Measurements from ENCODE around the gene ARR3.
A peak's percentile ranks its signal among the peaks of the same experiment; 100 is the strongest.
"Not testable (repeated sequence)": the region's sequence is repeated elsewhere in the genome, so short reads cannot be mapped to it uniquely, and the experiment has no call there.

ARR3 gene

DNA sequence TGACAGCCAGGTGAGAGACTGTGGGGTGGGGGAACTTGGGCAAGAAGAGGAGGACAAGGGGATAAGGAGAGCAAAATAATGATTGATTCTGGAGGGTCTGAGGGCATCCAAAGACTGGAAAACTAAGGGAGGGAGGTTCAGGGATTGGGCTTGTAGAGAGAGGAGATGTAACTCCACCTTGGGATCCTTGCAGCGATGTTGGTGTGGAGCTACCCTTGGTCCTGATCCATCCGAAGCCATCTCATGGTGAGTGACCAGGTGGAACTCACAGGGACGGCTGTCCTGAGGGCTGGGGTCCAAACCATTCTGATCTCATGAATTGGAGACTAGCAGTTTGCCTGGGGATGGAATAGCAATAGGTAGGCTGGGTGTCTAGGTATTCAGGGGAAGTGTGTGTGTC lies 12.4 kb downstream of the ARR3 start:
- DNase-seq (ENCODE audit: low read depth), result no peak

- DNase-seq (ENCODE audit: low read depth), result no peak
Measured at GRCh38 chrX:70281951-70282350, 13.8 kb downstream of the ARR3 start, which contains the start of gene RAB41. TSS of gene RAB41 (plus strand) at chrX:70282172. CDS start at chrX:70282218, 46 bp downstream.

DNA sequence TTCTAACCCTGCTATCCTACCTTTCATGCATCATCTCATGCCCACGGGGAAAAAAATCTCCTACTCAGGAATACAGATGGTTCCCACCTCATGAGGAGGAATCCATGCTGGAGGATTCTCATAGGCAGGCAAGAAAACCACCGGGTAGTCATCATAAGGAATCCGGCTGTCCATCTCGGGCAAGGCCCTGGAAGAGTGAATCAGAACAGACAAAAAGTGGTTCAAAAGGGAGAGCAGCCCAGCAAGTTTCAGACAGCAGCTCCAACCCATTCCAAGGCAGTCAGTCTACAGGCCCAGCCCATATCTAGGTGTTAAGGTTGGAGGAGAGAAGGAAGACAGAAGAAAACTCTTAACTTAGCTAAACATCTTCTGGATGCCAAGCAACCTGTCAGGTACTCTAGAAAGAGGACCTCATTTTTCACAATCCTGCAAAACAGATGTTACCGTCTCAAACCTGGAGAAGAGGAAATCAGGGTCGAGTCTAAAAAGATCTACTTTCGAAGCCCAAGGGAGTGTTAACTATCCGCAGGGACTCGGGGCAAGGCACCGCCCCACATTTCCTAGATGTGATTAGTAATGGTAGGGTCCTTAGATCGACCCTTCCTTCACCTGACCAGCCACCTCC lies 21.1 kb downstream of the ARR3 start:
- no peak for DNase-seq (ENCODE audit: low read depth)

- peak; percentile 51 for DNase-seq (ENCODE audit: low read depth)
Measured at GRCh38 chrX:70289793-70290770, 21.9 kb downstream of the ARR3 start, which contains the start of the genes KIF4A and PDZD11. TSS of gene KIF4A (plus strand) at chrX:70290104. CDS start at chrX:70290459, 355 bp downstream. TSS of gene PDZD11 (minus strand) at chrX:70289927. CDS start at chrX:70289341, 586 bp downstream.

DNA sequence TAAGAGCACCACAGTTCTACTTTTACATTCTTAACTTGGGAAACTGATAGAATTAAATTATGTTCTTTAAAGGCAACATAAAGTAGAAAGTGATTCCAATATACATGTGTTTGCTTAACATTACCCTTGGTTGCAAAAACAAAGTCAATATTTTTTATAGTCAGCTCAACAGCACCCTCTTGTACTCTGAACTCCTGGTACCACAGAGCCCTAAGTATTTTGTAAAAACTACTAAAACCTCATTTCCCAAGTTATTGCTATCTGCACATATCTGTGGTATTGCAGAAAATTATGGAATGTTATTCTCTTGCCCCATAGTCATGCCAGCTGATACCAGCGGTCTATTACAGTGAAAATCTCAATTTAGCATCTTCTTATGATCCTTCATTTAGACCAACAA lies 24.7 kb downstream of the ARR3 start:
- no peak for DNase-seq (ENCODE audit: low read depth)

GRCh38 chrX:70293621-70294020 lies 25.5 kb downstream of the ARR3 start:
- no peak for DNase-seq (ENCODE audit: low read depth)

GRCh38 chrX:70301716-70302115 lies 33.6 kb downstream of the ARR3 start:
- no peak for DNase-seq (ENCODE audit: low read depth)

DNA sequence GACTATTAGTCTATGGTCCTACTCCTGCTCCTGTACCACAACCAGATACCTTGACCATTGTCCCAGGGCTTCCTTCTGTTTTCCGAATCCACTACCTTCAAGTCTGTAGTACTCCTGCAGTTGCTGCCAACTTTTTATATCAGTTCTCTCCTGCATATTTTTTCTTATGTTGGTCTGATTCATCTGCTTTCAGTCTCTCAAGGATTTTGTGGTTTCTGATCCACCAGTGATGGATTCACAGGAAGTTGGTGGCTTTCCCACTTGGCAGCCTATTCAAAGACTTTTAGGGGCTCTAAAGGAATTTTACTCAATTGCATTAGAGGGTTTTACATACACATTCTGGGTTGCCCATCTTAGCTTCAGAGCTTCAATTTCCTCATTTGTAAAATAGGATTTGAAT lies 45.4 kb downstream of the ARR3 start:
- DNase-seq (ENCODE audit: low read depth), result no peak

DNA sequence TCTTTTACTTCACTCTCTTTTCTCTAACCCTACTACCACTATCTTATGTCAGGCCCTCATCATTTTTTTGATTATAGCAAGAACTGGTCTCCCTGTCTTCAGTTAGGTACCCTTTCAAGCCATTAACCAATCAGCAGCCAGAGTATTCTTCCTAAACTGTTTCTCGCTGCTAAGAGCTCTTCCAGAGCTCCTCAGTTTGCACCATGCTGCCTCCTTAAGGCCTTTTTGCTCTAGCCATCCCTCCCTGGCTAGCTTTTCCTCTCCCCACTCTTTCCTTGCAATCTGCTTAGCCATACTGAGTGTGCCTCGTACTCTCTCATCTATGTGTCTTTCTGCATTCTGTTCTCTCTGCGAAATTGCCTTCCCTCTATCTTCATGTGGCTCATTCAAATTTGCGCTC lies 54.6 kb downstream of the ARR3 start:
- DNase-seq (ENCODE audit: low read depth), result no peak

GRCh38 chrX:70323628-70324027 lies 55.5 kb downstream of the ARR3 start:
- not testable (repeated sequence) for DNase-seq (ENCODE audit: low read depth)

DNA sequence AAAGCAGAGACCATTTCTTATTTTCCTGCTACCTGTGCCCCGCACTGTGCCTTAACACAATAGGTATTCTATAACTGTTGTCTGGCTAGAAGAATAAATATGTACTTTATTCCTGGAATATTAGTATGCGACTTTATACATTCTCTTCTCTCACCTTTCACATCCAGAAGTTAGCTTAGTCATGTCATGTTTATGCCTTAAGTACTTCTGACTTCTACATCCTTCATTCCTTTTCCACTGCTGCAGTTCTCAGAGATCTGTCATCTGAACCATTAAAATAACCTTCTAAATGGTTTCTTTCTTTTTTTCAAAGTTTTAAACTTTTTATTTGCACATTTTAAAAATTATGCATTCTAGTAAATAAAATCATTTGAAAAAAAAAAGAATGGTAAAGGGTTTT lies 56.2 kb downstream of the ARR3 start:
- DNase-seq (ENCODE audit: low read depth), result no peak

- no peak for DNase-seq (ENCODE audit: low read depth)
Measured at GRCh38 chrX:70331161-70331560, 63.0 kb downstream of the ARR3 start.
